Keratinocyte (primary cell): ENCODE measurements around the gene CDKAL1. TPM values are rescaled to one million over a fixed set of nuclear protein-coding genes. Genes with fewer than 3 reads are reported as not detected.

Source experiments
- DNase-seq: peaks from one replicate; pipeline ENCODE4 v3.0.0-alpha.2; 2011; ENCODE audit warnings: low read depth, missing footprints, low spot score
- FAIRE-seq: peaks from 2 replicates; lab custom pipeline; 2011; peaks lifted over from hg19 to GRCh38; lab: Jason Lieb, UNC
- H2AFZ ChIP-seq: 2 replicates; pipeline ENCODE4 v1.6.0; 2012; ENCODE audit warnings: low read length, control low read depth, inconsistent platforms; ENCODE audit not compliant: control insufficient read depth
- H3K27ac ChIP-seq: 2 replicates; pipeline ENCODE4 v1.5.1; 2011; ENCODE audit warnings: low read length; ENCODE audit not compliant: control insufficient read depth, insufficient read depth
- H3K27me3 ChIP-seq: 3 replicates; pipeline ENCODE4 v1.6.0; 2011; ENCODE audit warnings: low read length; ENCODE audit not compliant: control insufficient read depth, insufficient read depth; ENCODE audit errors: extremely low read depth
- H3K36me3 ChIP-seq, 2 experiments: 2 replicates in 1 of 2; 3 replicates in 1 of 2; pipeline ENCODE4 v1.5.1; 2011; ENCODE audit warnings: low read length in 2 of 2, mild to moderate bottlenecking in 1 of 2; ENCODE audit not compliant: control insufficient read depth in 2 of 2, insufficient read depth in 2 of 2; ENCODE audit errors: extremely low read depth in 1 of 2
- H3K4me1 ChIP-seq: 3 replicates; pipeline ENCODE4 v1.5.1; 2011; ENCODE audit warnings: low read length; ENCODE audit not compliant: control insufficient read depth, insufficient read depth; ENCODE audit errors: extremely low read depth
- H3K4me2 ChIP-seq: 3 replicates; pipeline ENCODE4 v1.6.0; 2011; ENCODE audit warnings: low read depth, low read length; ENCODE audit not compliant: control insufficient read depth, insufficient read depth; ENCODE audit errors: extremely low read depth
- H3K4me3 ChIP-seq, 3 experiments: fragments of 200-600 bp in 1 of 3; sonication (generic) in 1 of 3; 2 replicates in 2 of 3; 3 replicates in 1 of 3; pipeline ENCODE4 v1.5.1; 2011 to 2016; ENCODE audit warnings: low read length in 3 of 3, mild to moderate bottlenecking in 3 of 3, control low read depth in 2 of 3, inconsistent platforms in 1 of 3, low read depth in 1 of 3, mixed read lengths in 1 of 3, mixed run types in 1 of 3, moderate library complexity in 1 of 3; ENCODE audit not compliant: control insufficient read depth in 2 of 3, insufficient read depth in 2 of 3; ENCODE audit errors: extremely low read depth in 1 of 3
- H3K79me2 ChIP-seq: 2 replicates; pipeline ENCODE4 v1.6.0; 2012; ENCODE audit warnings: low read length; ENCODE audit not compliant: control insufficient read depth, insufficient read depth
- H3K9ac ChIP-seq: 3 replicates; pipeline ENCODE4 v1.6.0; 2011; ENCODE audit warnings: low read length; ENCODE audit not compliant: control insufficient read depth, insufficient read depth; ENCODE audit errors: extremely low read depth
- H3K9me1 ChIP-seq: 3 replicates; pipeline ENCODE4 v1.6.0; 2011; ENCODE audit warnings: low read length; ENCODE audit not compliant: control insufficient read depth, insufficient read depth; ENCODE audit errors: extremely low read depth
- H3K9me3 ChIP-seq: 2 replicates; pipeline ENCODE4 v1.5.1; 2012; ENCODE audit warnings: low read depth, low read length; ENCODE audit not compliant: control insufficient read depth
- H4K20me1 ChIP-seq: 3 replicates; pipeline ENCODE4 v1.6.0; 2011; ENCODE audit warnings: low read length; ENCODE audit not compliant: control insufficient read depth, insufficient read depth; ENCODE audit errors: extremely low read depth
- EZH2 ChIP-seq: IDR thresholded peaks from one replicate; pipeline ENCODE4 v1.6.1; 2012; ENCODE audit warnings: inconsistent platforms, mild to moderate bottlenecking, low read length, moderate library complexity
- dilution Hi-C: fragments of 300-500 bp; cut with MboI; formaldehyde crosslinking; loops from one replicate; pipeline ENCODE4 v1.7.0; 2020; ENCODE audit warnings: low sequenced_read_pairs; ENCODE audit not compliant: extremely low pct_ligation_motif_present
- polyA plus RNA-seq, 5 experiments: library from polyadenylated mRNA; depleted of rRNA in 3 of 5; stranded (reverse) in 3 of 5; stranded (forward) in 1 of 5; unstranded in 1 of 5; fragments of >200 nt; gene quantifications; 1 replicate in 1 of 5; 2 replicates in 3 of 5; 3 replicates in 1 of 5; pipeline versions ENCODE4 v1.2.1 to v1.2.3, GENCODE V29; 2011 to 2012; ENCODE audit warnings: missing spikeins in 2 of 5, low read depth in 1 of 5, low replicate concordance in 1 of 5
- TF ChIP-seq, protein P1 (sequence below), 3 experiments: IDR thresholded peaks in 1 of 3; conservative IDR thresholded peaks in 1 of 3; optimal IDR thresholded peaks in 1 of 3; 2 replicates in 2 of 3; 3 replicates in 1 of 3; pipeline versions ENCODE3 to v1.5.1; 2011; ENCODE audit warnings: low read length in 3 of 3, mild to moderate bottlenecking in 3 of 3, moderate library complexity in 2 of 3, control low read depth in 1 of 3, inconsistent platforms in 1 of 3; ENCODE audit not compliant: insufficient read depth in 2 of 3; ENCODE audit errors: extremely low read depth in 1 of 3

CDKAL1 gene
- polyA plus RNA-seq, 1 donor (not counting 4 experiments of a cell fraction or from before 2014, with no cell fraction given) = 5.6 TPM

DNA sequence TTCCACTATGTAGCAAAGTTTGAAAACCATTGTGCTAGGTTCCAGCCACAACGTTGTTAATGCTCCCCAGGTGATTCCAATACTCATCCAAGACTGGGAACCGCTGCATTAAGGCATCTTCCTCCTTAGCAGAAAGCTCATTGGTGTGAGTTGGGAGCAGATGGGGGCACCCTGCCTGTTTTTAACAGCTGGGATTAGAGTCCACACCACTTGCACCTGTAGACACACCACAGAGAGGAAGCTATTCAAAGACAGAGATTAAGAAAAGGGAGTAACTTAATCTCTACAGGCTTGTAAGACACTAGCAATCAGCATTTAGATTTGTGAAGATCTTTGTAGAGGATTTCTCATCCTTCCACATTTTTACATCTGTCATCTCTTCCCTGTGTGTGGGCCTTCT is 725.4 kb downstream of the CDKAL1 start:
- Histone ChIP-seq H3K36me3 (no peaks in the 10 kb centered on the region), H2AFZ (no peak overlapping the region), H3K4me3 (no peak overlapping the region), H3K4me1 (peaks cover 14% of the 10 kb centered on the region), H4K20me1 (no peaks in the 10 kb centered on the region), H3K27me3 (no peaks in the 10 kb centered on the region), H3K9ac (no peak overlapping the region), H3K4me2 (no peak overlapping the region), H3K79me2 (no peaks in the 10 kb centered on the region), H3K9me3 (no peaks in the 10 kb centered on the region), H3K27ac (no peak overlapping the region), H3K9me1 (no peaks in the 10 kb centered on the region)
- TF ChIP-seq, protein P1, sequence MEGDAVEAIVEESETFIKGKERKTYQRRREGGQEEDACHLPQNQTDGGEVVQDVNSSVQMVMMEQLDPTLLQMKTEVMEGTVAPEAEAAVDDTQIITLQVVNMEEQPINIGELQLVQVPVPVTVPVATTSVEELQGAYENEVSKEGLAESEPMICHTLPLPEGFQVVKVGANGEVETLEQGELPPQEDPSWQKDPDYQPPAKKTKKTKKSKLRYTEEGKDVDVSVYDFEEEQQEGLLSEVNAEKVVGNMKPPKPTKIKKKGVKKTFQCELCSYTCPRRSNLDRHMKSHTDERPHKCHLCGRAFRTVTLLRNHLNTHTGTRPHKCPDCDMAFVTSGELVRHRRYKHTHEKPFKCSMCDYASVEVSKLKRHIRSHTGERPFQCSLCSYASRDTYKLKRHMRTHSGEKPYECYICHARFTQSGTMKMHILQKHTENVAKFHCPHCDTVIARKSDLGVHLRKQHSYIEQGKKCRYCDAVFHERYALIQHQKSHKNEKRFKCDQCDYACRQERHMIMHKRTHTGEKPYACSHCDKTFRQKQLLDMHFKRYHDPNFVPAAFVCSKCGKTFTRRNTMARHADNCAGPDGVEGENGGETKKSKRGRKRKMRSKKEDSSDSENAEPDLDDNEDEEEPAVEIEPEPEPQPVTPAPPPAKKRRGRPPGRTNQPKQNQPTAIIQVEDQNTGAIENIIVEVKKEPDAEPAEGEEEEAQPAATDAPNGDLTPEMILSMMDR (optimal IDR thresholded peaks at IDR 0.05 in 1 of 3, IDR thresholded peaks at IDR 0.05 in 1 of 3, conservative IDR thresholded peaks at IDR 0.05 in 1 of 3; ENCODE audit: extremely low read depth in 1 of 3, insufficient read depth in 2 of 3, low read length in 3 of 3) = no peak
- TF ChIP-seq EZH2 = no peak
- dilution Hi-C loops = no loop called here
- DNase-seq (no peak), FAIRE-seq (no peak)

DNA sequence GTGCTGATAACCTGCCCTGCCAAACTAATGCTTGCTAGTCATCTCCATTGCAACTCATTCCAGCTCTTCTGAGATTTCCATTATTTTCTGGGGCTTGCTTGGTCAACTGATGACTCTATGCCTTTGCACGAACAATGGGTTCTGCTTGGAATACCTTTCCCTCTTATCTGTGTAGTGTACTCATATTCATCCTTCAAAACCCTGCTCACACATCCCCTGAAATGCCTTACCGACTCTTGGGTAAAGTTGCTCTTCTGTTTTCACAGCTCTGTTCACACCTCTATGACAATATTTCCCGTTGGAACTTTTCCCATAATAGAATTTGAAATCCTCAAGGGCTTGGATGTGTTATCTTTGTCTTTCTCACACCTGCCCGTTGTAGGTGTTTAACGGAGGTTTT is 728.2 kb downstream of the CDKAL1 start:
- Histone ChIP-seq H3K9ac (no peak overlapping the region), H4K20me1 (no peaks in the 10 kb centered on the region), H3K27ac (no peak overlapping the region), H3K4me1 (peaks cover 26% of the 10 kb centered on the region), H3K27me3 (no peaks in the 10 kb centered on the region), H3K9me3 (no peaks in the 10 kb centered on the region), H3K4me2 (no peak overlapping the region), H3K79me2 (no peaks in the 10 kb centered on the region), H3K36me3 (no peaks in the 10 kb centered on the region), H3K9me1 (no peaks in the 10 kb centered on the region), H3K4me3 (no peak overlapping the region), H2AFZ (no peak overlapping the region)
- TF ChIP-seq, protein P1 (optimal IDR thresholded peaks at IDR 0.05 in 1 of 3, IDR thresholded peaks at IDR 0.05 in 1 of 3, conservative IDR thresholded peaks at IDR 0.05 in 1 of 3; ENCODE audit: extremely low read depth in 1 of 3, insufficient read depth in 2 of 3, low read length in 3 of 3) = no peak
- TF ChIP-seq EZH2 = no peak
- FAIRE-seq (no peak), DNase-seq (no peak)
- dilution Hi-C loops = no loop called here
